Inferior parietal cortex (tissue), 1 donor: ENCODE measurements around the gene TRAPPC5.
"Not testable (repeated sequence)": the region's sequence is repeated elsewhere in the genome, so short reads cannot be mapped to it uniquely, and the experiment has no call there.

Experiments
- DNase-seq: peaks from one replicate; pipeline ENCODE4 v3.0.0-alpha.2; 2016; ENCODE audit errors: extremely low spot score

Gene TRAPPC5

GRCh38 chr19:7680606-7681339 is at the start of gene TRAPPC5:
TSS of gene TRAPPC5 (plus strand) at chr19:7680833. CDS start at chr19:7682254, 1,421 bp downstream.
- DNase-seq: peak; percentile 81

GRCh38 chr19:7631577-7631976 is 49.1 kb upstream of the TRAPPC5 start:
- no peak for DNase-seq

GRCh38 chr19:7632340-7633203 is 48.1 kb upstream of the TRAPPC5 start:
- DNase-seq: no peak

GRCh38 chr19:7633698-7634097 is 46.9 kb upstream of the TRAPPC5 start, which contains the start of gene PCP2:
TSS of gene PCP2 (minus strand) at chr19:7633719. CDS start at chr19:7633457, 262 bp downstream.
- no peak for DNase-seq

GRCh38 chr19:7635670-7636069 is 45.0 kb upstream of the TRAPPC5 start:
- no peak for DNase-seq

- no peak for DNase-seq
Observed at GRCh38 chr19:7636317-7636690, 44.3 kb upstream of the TRAPPC5 start.

- no peak for DNase-seq
Observed at GRCh38 chr19:7636691-7637373, 43.8 kb upstream of the TRAPPC5 start, which contains the start of gene STXBP2. TSS of gene STXBP2 (plus strand) at chr19:7637110. CDS start at chr19:7637150, 40 bp downstream.

GRCh38 chr19:7637374-7638256 is 43.0 kb upstream of the TRAPPC5 start:
- no peak for DNase-seq

GRCh38 chr19:7638802-7639465 is 41.7 kb upstream of the TRAPPC5 start:
- no peak for DNase-seq

GRCh38 chr19:7639863-7640348 is 40.7 kb upstream of the TRAPPC5 start:
- DNase-seq: no peak

GRCh38 chr19:7640803-7641202 is 39.8 kb upstream of the TRAPPC5 start:
- DNase-seq: no peak

- no peak for DNase-seq
Observed at GRCh38 chr19:7641290-7642276, 39.0 kb upstream of the TRAPPC5 start.

- no peak for DNase-seq
Observed at GRCh38 chr19:7642295-7643030, 38.2 kb upstream of the TRAPPC5 start.

GRCh38 chr19:7643031-7643415 is 37.6 kb upstream of the TRAPPC5 start:
- DNase-seq: no peak

- not testable (repeated sequence) for DNase-seq
Observed at GRCh38 chr19:7643629-7644549, 36.7 kb upstream of the TRAPPC5 start.

GRCh38 chr19:7644550-7644877 is 36.1 kb upstream of the TRAPPC5 start:
- no peak for DNase-seq

GRCh38 chr19:7645163-7645562 is 35.5 kb upstream of the TRAPPC5 start:
- DNase-seq: no peak
